ENCODE data around the gene SHROOM3. TPM values are rescaled to one million over a fixed set of nuclear protein-coding genes. Genes with fewer than 3 reads are reported as not detected.

The SHROOM3 gene
- total RNA-seq, 3 donors from 2014 or later = 105 to 263 (median 158) TPM

DNA sequence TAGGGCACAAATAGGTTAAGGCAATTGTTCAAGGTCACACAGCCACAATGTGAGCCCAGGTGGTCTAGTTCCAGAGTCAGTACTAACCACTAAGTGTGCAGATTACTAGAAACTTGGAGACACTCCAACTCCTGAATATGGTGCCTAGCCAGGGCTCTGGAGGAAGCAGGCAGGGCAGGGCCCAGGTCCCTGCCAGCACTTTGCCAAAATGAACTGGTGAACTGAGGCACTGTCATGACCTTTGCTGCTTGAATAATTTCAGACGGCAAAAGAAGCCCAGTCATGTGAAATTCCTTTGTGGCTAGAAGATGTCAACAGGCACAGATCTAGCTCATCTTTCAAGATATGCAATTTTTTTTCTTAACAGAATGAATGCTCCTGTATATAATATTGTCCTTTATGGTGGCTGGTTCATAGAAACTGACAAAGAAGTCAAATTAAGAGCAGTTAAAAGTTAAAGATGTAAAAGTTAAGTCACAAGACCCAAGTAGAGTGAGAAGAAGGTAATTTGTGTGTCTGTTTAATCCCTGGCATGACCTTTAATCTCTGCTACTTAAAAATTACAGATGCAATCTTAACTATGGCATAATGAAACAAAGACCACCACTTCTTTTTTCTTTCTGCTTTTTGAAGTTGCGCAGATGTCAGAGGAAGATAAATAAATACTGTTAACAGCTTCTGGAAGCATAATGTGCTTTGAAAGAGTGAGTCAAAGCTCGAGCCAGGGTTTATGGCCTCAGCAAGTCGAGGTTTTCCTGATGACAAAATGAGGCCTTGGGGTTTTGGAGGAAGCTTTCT, 54.1 kb downstream of the SHROOM3 start:
- intact Hi-C loops (cut with DNase I, micrococcal nuclease) = no loop called here
- no peaks in the 10 kb centered on the region for H3K9me3 ChIP-seq
- no peak for DNase-seq
- no peaks in the 10 kb centered on the region for H3K36me3 ChIP-seq (ENCODE audit: low read depth)
- no peaks in the 10 kb centered on the region for H3K4me1 ChIP-seq (ENCODE audit: low read depth)
- ATAC-seq = peak; percentile 30
- no peak for TF ChIP-seq CTCF (IDR thresholded peaks at IDR 0.05)
- no peak overlapping the region for H3K4me3 ChIP-seq

GRCh38 chr4:76489686-76490161, 54.7 kb downstream of the SHROOM3 start:
- intact Hi-C loops (cut with DNase I, micrococcal nuclease) = no loop called here
- no peak for TF ChIP-seq CTCF (IDR thresholded peaks at IDR 0.05)
- no peaks in the 10 kb centered on the region for H3K36me3 ChIP-seq (ENCODE audit: low read depth)
- DNase-seq (no peak), ATAC-seq (no peak)
- H3K4me1 ChIP-seq (ENCODE audit: low read depth) = no peaks in the 10 kb centered on the region
- no peaks in the 10 kb centered on the region for H3K9me3 ChIP-seq
- no peak overlapping the region for H3K4me3 ChIP-seq

GRCh38 chr4:76492055-76492454, 57.0 kb downstream of the SHROOM3 start:
- ATAC-seq (no peak), DNase-seq (no peak)
- Histone ChIP-seq H3K36me3 (ENCODE audit: low read depth) (no peaks in the 10 kb centered on the region), H3K4me3 (no peak overlapping the region), H3K9me3 (no peaks in the 10 kb centered on the region), H3K4me1 (ENCODE audit: low read depth) (no peaks in the 10 kb centered on the region)
- no peak for TF ChIP-seq CTCF (IDR thresholded peaks at IDR 0.05)
- intact Hi-C loops (cut with DNase I, micrococcal nuclease) = no loop called here

DNA sequence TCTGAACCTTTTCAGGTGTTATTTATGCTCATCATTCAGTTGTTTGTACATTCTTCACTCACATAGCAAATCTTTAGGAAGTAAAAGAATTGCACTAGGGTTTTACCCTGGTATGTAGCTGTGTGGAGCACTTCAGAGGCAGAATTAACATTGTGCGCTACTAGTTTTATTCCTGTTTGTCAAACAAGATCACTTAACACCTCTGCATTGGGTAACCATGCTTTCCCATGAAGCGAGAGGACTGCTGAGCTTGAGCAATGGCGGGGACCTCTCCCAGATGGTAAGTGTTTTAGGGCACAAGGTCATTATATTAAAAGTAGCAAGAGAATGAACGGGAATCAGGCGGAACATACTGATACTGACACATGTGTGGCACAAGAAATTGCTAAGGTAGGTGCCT, 59.2 kb downstream of the SHROOM3 start:
- intact Hi-C loops (cut with DNase I, micrococcal nuclease) = no loop called here

GRCh38 chr4:76494871-76495590, 60.0 kb downstream of the SHROOM3 start:
- Histone ChIP-seq H3K36me3 (ENCODE audit: low read depth) (no peaks in the 10 kb centered on the region), H3K9me3 (no peaks in the 10 kb centered on the region), H3K4me1 (ENCODE audit: low read depth) (peaks cover 14% of the 10 kb centered on the region), H3K4me3 (no peak overlapping the region)
- no peak for TF ChIP-seq CTCF (IDR thresholded peaks at IDR 0.05)
- ATAC-seq (no peak), DNase-seq (no peak)
- intact Hi-C loops (cut with DNase I, micrococcal nuclease) = no loop called here

More for the DNA sequence above, 59.2 kb downstream of the SHROOM3 start:
- no peak overlapping the region for H3K4me3 ChIP-seq
- no peaks in the 10 kb centered on the region for H3K9me3 ChIP-seq
- DNase-seq (no peak), ATAC-seq (no peak)
- no peaks in the 10 kb centered on the region for H3K36me3 ChIP-seq (ENCODE audit: low read depth)
- no peak for TF ChIP-seq CTCF (IDR thresholded peaks at IDR 0.05)
- H3K4me1 ChIP-seq (ENCODE audit: low read depth) = peaks cover 14% of the 10 kb centered on the region

Measured in mucosa of descending colon (tissue), 3 donors.